ENCODE data around the gene C1orf115.
A peak's percentile ranks its signal among the peaks of the same experiment; 100 is the strongest.

C1orf115 gene, protein sequence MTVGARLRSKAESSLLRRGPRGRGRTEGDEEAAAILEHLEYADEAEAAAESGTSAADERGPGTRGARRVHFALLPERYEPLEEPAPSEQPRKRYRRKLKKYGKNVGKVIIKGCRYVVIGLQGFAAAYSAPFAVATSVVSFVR

DNA sequence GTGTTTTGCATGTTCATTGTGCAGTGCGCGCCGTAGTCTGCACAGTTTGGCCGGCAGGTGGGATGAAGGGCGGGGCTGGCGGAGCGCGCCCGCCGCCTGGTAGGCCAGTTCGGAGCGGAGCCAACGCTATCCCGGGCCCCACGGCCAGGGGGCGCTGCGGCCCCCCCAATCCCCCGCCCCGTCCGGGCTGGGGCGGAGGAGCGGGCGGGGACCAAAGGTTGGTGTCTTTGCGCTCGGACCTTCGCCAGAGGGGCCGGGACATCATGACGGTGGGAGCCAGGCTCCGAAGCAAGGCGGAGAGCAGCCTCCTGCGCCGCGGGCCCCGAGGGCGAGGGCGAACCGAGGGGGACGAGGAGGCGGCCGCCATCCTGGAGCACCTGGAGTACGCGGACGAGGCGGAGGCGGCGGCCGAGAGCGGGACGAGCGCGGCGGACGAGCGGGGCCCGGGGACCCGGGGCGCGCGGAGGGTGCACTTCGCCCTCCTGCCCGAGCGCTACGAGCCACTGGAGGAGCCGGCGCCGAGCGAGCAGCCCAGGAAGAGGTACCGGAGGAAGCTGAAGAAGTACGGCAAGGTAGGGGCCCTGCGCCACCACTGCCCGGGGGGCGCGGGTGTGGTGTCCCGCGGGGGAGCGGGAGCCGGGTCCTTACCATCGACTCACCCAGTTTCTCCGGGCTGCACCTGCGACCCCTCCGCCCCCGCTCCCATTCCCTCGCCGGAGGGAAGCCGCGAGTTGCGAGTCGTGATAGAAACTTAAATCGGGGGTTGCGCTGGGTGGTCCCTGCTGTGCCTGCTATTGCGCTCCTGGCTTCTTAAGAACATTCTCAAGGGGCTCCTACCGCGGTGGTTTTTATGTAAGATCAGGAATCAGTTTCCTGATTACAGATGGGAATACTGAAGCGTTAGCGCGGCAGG is at the start of gene C1orf115:
C1orf115 (plus strand) TSS at position 224 of the 913 bp plus-strand sequence; CDS start at position 264, 40 bp downstream.
- no peaks in the 10 kb centered on the region for H4K20me1 ChIP-seq
- no peaks in the 10 kb centered on the region for H3K36me3 ChIP-seq
- peaks cover 26% of the 10 kb centered on the region for H3K27me3 ChIP-seq
- H3K9ac ChIP-seq: peak within 1 kb of the TSS; percentile 19; the same call in 1 of the 2 replicates
- H3K27ac ChIP-seq: no peak within 1 kb of the TSS
- peaks cover 12% of the 10 kb centered on the region for H3K9me3 ChIP-seq
- TF ChIP-seq Cebpa-rat (IDR thresholded peaks at IDR 0.05): no peak
- H3K4me1 ChIP-seq: peaks cover under 1% of the 10 kb centered on the region; the same call in 1 of the 2 replicates
- peak within 1 kb of the TSS; percentile 65 for H3K4me3 ChIP-seq
- peak within 1 kb of the TSS; percentile 60 for H3K4me2 ChIP-seq

DNA sequence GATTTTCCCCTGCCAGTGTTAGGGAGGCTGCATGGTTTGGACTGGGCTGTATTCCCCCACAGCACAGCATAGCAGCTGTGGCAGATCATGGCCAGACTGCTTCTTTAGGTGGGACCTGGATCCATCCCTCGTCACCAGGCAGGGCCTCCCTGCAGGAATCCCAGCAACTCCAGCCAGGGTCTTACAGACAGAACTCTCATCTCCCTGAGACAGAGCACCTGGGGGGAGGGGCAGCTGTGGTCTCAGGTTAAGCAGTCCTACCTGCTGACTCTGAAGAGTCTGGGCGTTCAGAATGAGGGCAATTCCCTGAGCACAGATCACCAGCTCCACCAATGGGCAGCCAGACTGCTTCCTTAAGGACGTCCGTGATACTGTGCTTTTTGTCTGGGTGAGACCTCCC is 47.9 kb upstream of the C1orf115 start:
- Histone ChIP-seq H3K4me3 (no peak overlapping the region), H4K20me1 (no peaks in the 10 kb centered on the region), H3K4me2 (no peak overlapping the region), H3K9me3 (no peaks in the 10 kb centered on the region), H3K36me3 (peaks cover 4% of the 10 kb centered on the region; the same call in 1 of the 2 replicates), H3K27ac (no peak overlapping the region), H3K27me3 (no peaks in the 10 kb centered on the region), H3K9ac (no peak overlapping the region), H3K4me1 (no peaks in the 10 kb centered on the region)
- no peak for TF ChIP-seq Cebpa-rat (IDR thresholded peaks at IDR 0.05)

DNA sequence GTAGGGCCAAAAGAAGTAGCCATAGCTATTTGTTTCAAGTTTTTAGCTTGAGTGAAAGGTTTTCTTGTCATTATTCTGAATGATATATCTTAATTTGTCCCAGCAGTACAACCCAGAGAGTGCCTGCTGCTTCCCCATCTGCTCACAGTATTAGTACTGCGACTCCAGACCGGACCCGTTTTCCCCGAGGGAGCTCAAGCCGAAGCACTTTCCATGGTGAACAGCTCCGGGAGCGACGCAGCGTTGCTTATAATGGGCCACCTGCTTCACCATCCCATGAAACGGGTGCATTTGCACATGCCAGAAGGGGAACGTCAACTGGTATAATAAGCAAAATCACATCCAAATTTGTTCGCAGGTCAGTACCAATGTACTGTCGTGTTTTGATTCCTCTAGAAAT is 37.2 kb upstream of the C1orf115 start:
- H3K27me3 ChIP-seq: no peaks in the 10 kb centered on the region
- H3K4me3 ChIP-seq: no peak overlapping the region
- H3K36me3 ChIP-seq: peaks cover 7% of the 10 kb centered on the region; the same call in 1 of the 2 replicates
- no peak overlapping the region for H3K9ac ChIP-seq
- no peaks in the 10 kb centered on the region for H3K4me1 ChIP-seq
- no peak for TF ChIP-seq Cebpa-rat (IDR thresholded peaks at IDR 0.05)
- no peaks in the 10 kb centered on the region for H4K20me1 ChIP-seq
- H3K9me3 ChIP-seq: no peaks in the 10 kb centered on the region
- no peak overlapping the region for H3K27ac ChIP-seq
- no peak overlapping the region for H3K4me2 ChIP-seq

DNA sequence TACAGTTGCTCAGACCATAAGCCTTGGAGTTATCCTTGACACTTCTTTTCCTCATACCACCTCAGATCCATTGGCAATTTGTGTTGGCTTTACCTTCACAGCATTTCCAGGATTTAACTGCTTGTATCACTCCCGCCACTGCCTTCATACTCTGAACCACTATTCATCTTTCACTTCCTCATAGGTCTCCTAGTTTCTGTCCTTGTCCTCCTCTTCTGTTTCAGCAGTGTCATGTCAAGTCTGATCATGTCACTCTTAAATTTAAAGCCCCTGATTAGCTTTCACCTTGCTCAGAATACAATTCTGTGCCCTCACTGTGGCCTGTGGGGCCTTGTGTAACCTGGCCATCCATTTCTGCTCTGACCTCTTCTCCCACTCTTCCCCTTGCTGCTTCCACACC is 34.7 kb upstream of the C1orf115 start:
- no peaks in the 10 kb centered on the region for H3K4me1 ChIP-seq
- H3K27me3 ChIP-seq: no peaks in the 10 kb centered on the region
- H4K20me1 ChIP-seq: no peaks in the 10 kb centered on the region
- no peak overlapping the region for H3K4me2 ChIP-seq
- no peak for TF ChIP-seq Cebpa-rat (IDR thresholded peaks at IDR 0.05)
- H3K4me3 ChIP-seq: no peak overlapping the region
- H3K27ac ChIP-seq: no peak overlapping the region
- no peak overlapping the region for H3K9ac ChIP-seq
- no peaks in the 10 kb centered on the region for H3K9me3 ChIP-seq
- H3K36me3 ChIP-seq: peaks cover 7% of the 10 kb centered on the region; the same call in 1 of the 2 replicates

DNA sequence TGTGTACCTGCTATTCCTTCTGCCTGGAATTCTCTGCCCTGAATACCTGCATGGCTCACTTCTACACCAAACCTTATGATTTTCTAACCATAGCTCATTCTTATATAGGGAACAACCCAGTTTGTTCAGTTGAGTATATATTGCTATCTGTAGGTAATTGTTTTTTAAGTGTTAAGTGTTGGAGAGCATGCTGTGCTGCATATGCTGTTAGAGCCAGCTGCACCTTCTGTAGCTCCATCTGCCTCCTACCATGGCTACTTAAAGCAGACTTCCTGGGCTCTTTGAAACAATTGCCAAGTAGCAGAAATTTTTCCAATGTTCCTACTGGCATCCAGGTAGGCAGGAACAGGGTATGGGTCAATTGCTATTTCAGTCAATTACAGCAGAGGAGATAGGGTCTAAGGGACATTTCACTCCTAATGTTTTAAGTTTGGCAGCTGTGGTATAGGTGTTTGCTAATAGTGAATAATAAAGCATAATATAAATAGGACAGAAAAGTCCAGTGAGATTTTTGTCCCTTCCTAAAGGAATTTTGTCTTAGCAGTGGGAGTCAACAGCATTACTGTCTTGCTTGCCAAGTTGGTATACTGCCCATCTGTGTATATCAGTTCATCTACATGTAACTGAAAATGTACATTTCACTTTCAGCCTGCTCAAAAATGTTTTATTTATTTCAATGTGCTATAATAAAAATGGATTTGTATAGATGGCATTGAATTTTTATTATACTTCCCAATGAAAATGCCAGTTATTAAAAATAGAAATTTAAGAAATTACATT is 34.0 kb upstream of the C1orf115 start:
- Histone ChIP-seq H3K27ac (no peak overlapping the region), H3K4me3 (no peak overlapping the region), H3K9ac (no peak overlapping the region), H3K4me1 (no peaks in the 10 kb centered on the region), H3K36me3 (peaks cover 7% of the 10 kb centered on the region; the same call in 1 of the 2 replicates), H3K4me2 (no peak overlapping the region), H3K9me3 (no peaks in the 10 kb centered on the region), H4K20me1 (no peaks in the 10 kb centered on the region), H3K27me3 (no peaks in the 10 kb centered on the region)
- TF ChIP-seq Cebpa-rat (IDR thresholded peaks at IDR 0.05): no peak

DNA sequence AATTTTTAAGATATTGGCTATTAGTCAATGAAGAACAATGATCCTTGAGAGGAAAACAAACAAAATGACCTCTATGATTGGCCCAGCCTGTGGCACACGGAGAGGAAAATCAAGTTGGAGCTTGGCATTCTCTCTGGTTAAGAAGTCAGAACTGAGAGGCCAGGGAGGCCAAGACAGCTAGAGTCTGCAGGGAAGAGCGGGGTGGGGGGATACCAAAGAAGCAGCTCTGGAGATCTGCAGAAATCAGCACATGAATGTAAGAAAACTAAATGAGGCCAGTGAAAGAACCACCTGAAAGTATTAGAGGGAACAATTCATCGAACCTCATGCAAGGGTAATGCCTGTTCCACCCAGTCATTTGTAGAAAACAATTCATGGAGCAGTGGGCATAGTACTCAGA is 23.8 kb upstream of the C1orf115 start:
- no peak for TF ChIP-seq Cebpa-rat (IDR thresholded peaks at IDR 0.05)
- Histone ChIP-seq H3K27me3 (no peaks in the 10 kb centered on the region), H3K4me2 (no peak overlapping the region), H3K9ac (no peak overlapping the region), H3K27ac (no peak overlapping the region), H3K4me1 (no peaks in the 10 kb centered on the region), H3K4me3 (no peak overlapping the region), H3K36me3 (peaks cover 5% of the 10 kb centered on the region; the same call in 1 of the 2 replicates), H3K9me3 (peaks cover 15% of the 10 kb centered on the region), H4K20me1 (no peaks in the 10 kb centered on the region)

DNA sequence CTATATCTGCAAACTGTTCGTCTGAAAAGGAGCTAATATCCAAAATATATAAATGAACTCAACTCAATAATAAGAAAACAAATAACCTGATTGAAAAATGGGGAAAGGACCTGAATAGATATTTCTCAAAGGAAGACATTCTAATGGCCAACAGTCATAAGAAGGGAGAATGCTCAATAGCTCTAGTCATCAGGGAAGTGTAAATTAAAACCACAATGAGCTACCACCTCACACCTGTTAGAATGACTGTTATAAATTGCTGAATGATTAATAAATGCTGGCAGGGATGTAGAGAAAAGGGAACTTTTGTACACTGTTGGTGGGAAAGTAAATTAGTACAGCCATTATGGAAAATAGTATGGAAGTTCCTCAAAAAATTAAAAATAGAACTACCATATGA is 21.2 kb upstream of the C1orf115 start:
- H3K27ac ChIP-seq: no peak overlapping the region
- no peak for TF ChIP-seq Cebpa-rat (IDR thresholded peaks at IDR 0.05)
- H3K4me2 ChIP-seq: no peak overlapping the region
- H3K4me1 ChIP-seq: no peaks in the 10 kb centered on the region
- no peaks in the 10 kb centered on the region for H3K36me3 ChIP-seq
- H3K9me3 ChIP-seq: peaks cover 15% of the 10 kb centered on the region
- H3K4me3 ChIP-seq: no peak overlapping the region
- no peak overlapping the region for H3K9ac ChIP-seq
- H3K27me3 ChIP-seq: no peaks in the 10 kb centered on the region
- H4K20me1 ChIP-seq: no peaks in the 10 kb centered on the region

DNA sequence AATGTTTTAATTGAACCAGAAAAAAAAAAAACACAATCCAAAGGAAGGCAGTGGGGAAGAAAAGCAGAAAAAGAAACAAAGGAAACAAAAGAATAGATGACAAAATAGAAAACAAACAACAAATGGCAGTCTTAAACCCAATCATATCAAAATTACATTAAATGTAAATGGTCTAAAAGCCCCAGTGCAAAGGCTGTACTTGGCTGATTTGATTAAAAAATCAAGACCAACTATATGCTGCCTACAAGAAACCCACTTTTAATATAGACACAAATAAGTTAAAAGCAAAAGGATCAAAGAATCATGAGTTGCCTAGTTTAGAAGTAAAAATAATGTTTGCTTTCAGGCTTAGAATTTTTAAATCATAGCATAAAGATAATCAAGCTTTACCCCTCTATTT is 19.8 kb upstream of the C1orf115 start:
- Histone ChIP-seq H4K20me1 (no peaks in the 10 kb centered on the region), H3K27ac (no peak overlapping the region), H3K4me1 (no peaks in the 10 kb centered on the region), H3K9me3 (peaks cover 15% of the 10 kb centered on the region), H3K4me2 (no peak overlapping the region), H3K4me3 (no peak overlapping the region), H3K27me3 (no peaks in the 10 kb centered on the region), H3K36me3 (no peaks in the 10 kb centered on the region), H3K9ac (no peak overlapping the region)
- no peak for TF ChIP-seq Cebpa-rat (IDR thresholded peaks at IDR 0.05)

DNA sequence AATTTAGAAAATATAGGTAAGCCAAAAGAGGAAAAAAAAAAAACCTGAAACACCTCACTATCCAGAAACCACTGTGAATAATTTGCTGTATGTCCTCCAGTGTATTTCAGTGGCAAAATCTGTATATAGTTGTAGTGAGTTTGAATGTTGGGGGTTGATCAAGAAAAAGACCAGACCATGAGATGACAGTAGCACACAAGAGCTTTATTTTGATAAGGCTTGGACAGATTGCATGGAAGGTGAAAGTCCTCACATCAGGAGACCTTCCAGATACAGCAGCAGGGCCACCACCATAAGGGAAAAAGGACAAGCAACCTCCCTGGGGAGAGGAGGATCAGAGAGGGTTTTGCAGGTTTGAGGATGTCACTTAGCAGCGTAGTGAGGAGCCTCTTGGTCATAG is 16.2 kb upstream of the C1orf115 start:
- Histone ChIP-seq H3K4me3 (no peak overlapping the region), H3K4me2 (no peak overlapping the region), H3K27me3 (no peaks in the 10 kb centered on the region), H3K9ac (no peak overlapping the region), H4K20me1 (no peaks in the 10 kb centered on the region), H3K27ac (no peak overlapping the region), H3K36me3 (no peaks in the 10 kb centered on the region), H3K4me1 (no peaks in the 10 kb centered on the region), H3K9me3 (peaks cover 15% of the 10 kb centered on the region)
- no peak for TF ChIP-seq Cebpa-rat (IDR thresholded peaks at IDR 0.05)
